Uterus (tissue), 4 donors: ENCODE results near the gene MRPS34. TPM values are rescaled to one million over a fixed set of nuclear protein-coding genes. Genes with fewer than 3 reads are reported as not detected.

Source experiments
- DNase-seq, 2 donors: peaks; one replicate each; pipeline ENCODE4 v3.0.0-alpha.2; 2019 to 2020
- H3K27ac ChIP-seq, 2 donors: fragments of 200-600 bp; sonication (generic); 1 replicate in 1 of 2; 2 replicates in 1 of 2; pipeline ENCODE4 v1.5.1; 2016 to 2018
- H3K27me3 ChIP-seq, 2 donors: fragments of 200-600 bp; sonication (generic); one replicate each; pipeline ENCODE4 v1.5.1; 2018 to 2019; ENCODE audit warnings: control low read depth in 1 of 2
- H3K36me3 ChIP-seq, 2 donors: fragments of 200-600 bp; sonication (generic); one replicate each; pipeline ENCODE4 v1.5.1; 2019; ENCODE audit warnings: control low read depth in 1 of 2
- H3K4me1 ChIP-seq, 2 donors: fragments of 200-600 bp; sonication (generic); one replicate each; pipeline ENCODE4 v1.5.1; 2018 to 2019; ENCODE audit warnings: control low read depth in 1 of 2
- H3K4me3 ChIP-seq, 2 donors: fragments of 200-600 bp; sonication (generic); 1 replicate in 1 of 2; 2 replicates in 1 of 2; pipeline ENCODE4 v1.5.1; 2018 to 2019; ENCODE audit warnings: mild to moderate bottlenecking in 1 of 2
- H3K9me3 ChIP-seq, 2 donors: fragments of 200-600 bp; sonication (generic); one replicate each; pipeline ENCODE4 v1.5.1; 2019; ENCODE audit warnings: control low read depth in 1 of 2
- POLR2A ChIP-seq, 2 donors: fragments of 450-650 bp; IDR thresholded peaks; one replicate each; pipeline ENCODE4 v1.6.1; 2016; ENCODE audit warnings: antibody characterized with exemption in 2 of 2, mild to moderate bottlenecking in 1 of 2, moderate library complexity in 1 of 2
- intact Hi-C: fragments of 100-400 bp; cut with DNase I; formaldehyde crosslinking; loops from one replicate; pipeline ENCODE4 v1.15.1; 2023; ENCODE audit warnings: low total_unique reads
- total RNA-seq, 4 donors: library from RNA; depleted of rRNA in 3 of 4; stranded (reverse); fragments of >200 nt in 3 of 4; gene quantifications; one replicate each; pipeline versions ENCODE4 v1.1.0 to v1.2.4, GENCODE V29; 2014 to 2023
- TF ChIP-seq, protein P1 (sequence below), 4 experiments: fragments of 200-600 bp in 2 of 4; fragments of 450-650 bp in 2 of 4; sonication (generic) in 2 of 4; IDR thresholded peaks; one replicate each; pipeline ENCODE4 v1.5.1; 2016 to 2019; ENCODE audit warnings: antibody characterized with exemption in 4 of 4, mild to moderate bottlenecking in 2 of 4, moderate library complexity in 1 of 4
- donor health status: DM: yes; HTN: yes; CAD: no.

Gene MRPS34
- total RNA-seq, 4 donors from 2014 or later = 37.3 to 158 (median 52.5) TPM

DNA sequence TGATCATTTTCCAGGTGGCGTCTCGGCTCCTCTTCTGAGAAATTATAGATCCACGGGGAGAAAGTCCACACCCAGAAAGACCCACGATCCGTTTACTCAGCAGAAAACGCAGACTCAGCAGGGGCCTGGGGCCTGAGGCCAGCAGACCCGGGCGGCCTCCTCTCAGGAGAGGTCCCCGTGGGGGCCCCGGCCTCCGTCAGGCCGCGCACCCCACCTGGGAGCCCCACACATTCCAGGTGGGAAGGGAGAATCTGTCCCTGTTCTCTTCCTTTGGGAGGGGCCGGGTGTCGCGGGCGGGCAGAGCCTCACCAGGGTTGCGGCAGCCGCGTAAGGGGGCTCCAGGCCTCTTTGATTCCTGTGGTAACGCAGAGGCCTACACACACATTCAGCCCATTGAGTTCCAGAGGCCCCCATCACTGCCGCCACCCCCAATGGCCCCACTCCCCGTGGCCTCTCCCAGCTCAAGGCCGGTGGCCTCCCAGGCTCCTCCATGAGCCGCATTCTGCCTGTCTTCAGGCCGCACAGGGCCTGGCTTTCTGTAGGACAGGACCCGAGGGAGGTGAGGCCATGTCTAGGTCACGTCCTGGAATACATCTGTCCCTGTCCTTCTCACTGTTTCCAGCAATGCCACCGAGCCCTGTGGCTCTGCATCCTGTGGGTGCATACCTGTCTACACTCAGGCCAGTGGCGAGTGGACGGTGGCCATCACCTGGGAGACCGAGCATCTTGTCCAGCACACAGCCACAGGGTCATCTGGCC lies 22.2 kb upstream of the MRPS34 start:
- TF ChIP-seq, protein P1, sequence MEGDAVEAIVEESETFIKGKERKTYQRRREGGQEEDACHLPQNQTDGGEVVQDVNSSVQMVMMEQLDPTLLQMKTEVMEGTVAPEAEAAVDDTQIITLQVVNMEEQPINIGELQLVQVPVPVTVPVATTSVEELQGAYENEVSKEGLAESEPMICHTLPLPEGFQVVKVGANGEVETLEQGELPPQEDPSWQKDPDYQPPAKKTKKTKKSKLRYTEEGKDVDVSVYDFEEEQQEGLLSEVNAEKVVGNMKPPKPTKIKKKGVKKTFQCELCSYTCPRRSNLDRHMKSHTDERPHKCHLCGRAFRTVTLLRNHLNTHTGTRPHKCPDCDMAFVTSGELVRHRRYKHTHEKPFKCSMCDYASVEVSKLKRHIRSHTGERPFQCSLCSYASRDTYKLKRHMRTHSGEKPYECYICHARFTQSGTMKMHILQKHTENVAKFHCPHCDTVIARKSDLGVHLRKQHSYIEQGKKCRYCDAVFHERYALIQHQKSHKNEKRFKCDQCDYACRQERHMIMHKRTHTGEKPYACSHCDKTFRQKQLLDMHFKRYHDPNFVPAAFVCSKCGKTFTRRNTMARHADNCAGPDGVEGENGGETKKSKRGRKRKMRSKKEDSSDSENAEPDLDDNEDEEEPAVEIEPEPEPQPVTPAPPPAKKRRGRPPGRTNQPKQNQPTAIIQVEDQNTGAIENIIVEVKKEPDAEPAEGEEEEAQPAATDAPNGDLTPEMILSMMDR (IDR thresholded peaks at IDR 0.05) = no peak
- no peak for TF ChIP-seq POLR2A (IDR thresholded peaks at IDR 0.05)
- no peaks in the 10 kb centered on the region for H3K27me3 ChIP-seq
- no peak overlapping the region for H3K27ac ChIP-seq

DNA sequence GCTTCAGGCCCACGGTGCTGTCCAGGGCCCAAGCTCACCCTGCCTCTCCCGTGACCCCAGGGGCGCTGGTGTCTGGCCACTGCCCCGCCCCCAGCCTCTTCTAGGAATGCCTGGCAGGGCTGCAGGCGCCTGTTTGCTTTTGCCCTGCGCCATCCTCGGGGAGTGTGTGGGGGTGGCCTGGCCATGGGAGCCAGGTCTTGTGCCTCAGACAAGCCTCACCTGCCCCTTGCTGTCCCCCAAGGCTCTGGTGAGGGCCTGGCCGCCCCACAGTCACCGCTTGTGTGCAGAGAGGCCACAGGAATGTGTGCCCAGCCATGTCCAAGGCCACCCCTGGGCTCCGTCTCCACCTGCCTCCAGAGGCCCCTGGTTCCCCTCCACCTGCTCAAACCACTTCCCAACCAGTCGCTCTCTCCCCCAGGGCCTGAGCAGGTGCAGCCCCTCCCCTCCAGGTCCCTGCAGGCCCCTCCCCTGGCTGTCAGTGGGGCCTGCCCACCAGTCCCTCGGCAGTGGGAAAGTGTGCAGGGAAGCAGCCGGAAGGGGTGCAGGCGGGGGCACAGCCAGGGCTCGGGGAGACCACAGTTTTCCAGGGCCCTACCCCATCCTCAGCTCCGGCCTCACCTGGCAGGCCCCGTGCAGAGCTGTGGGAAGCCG lies 21.4 kb upstream of the MRPS34 start:
- no peak overlapping the region for H3K27ac ChIP-seq
- intact Hi-C loops = no loop called here
- no peak for DNase-seq

More for the DNA sequence above, 22.2 kb upstream of the MRPS34 start:
- Histone ChIP-seq H3K36me3 (no peaks in the 10 kb centered on the region), H3K4me3 (no peak overlapping the region), H3K4me1 (no peaks in the 10 kb centered on the region), H3K9me3 (no peaks in the 10 kb centered on the region)
- intact Hi-C loops = no loop called here
- no peak for DNase-seq

DNA sequence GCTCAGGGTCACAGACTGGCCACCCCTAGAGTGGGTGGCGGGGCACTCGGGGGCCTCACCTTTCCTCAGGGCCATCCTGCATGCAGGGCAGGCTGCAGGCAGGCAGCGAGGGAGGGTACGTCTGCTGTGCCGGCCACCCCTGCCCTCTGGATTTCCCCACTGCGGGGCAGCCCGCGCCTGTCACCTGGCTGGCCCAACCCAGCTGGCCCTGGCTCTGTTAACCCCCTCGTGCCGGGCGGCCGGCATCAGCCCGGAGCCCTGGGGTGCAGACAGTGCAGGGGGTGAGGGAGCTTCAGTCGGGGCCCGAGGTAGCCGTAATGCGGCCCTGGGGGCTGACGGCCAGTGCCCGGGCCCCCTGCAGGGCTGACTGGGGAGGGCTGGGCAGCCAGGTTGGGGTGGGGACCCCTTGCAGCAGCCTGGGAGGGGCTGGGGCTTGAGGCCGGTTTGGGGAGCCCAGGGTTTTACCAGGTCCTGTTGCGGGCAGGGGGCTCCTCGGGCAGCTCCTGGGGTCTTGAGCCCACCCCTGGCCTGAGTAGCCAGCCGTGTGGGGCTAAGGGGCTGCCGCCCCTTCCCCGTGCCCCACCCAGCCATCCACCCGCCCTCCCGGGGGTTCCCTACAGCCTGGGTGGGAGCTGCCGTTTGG lies 20.8 kb upstream of the MRPS34 start, which contains the start of gene IGFALS:
Gene IGFALS (minus strand): TSS at position 128 of the 643 bp plus-strand sequence. CDS start 53 bp downstream, at position 75.
- H3K4me3 ChIP-seq = no peak within 1 kb of the TSS
- H3K27me3 ChIP-seq = no peaks in the 10 kb centered on the region
- no peak within 1 kb of the TSS for H3K27ac ChIP-seq
- DNase-seq = no peak
- H3K36me3 ChIP-seq = no peaks in the 10 kb centered on the region
- H3K4me1 ChIP-seq = no peaks in the 10 kb centered on the region
- no peak for TF ChIP-seq POLR2A (IDR thresholded peaks at IDR 0.05)
- TF ChIP-seq, protein P1 (IDR thresholded peaks at IDR 0.05) = no peak
- no peaks in the 10 kb centered on the region for H3K9me3 ChIP-seq
- intact Hi-C loops = no loop called here

More for the DNA sequence above, 21.4 kb upstream of the MRPS34 start:
- no peaks in the 10 kb centered on the region for H3K4me1 ChIP-seq
- H3K27me3 ChIP-seq = no peaks in the 10 kb centered on the region
- H3K9me3 ChIP-seq = no peaks in the 10 kb centered on the region
- H3K4me3 ChIP-seq = no peak overlapping the region
- no peaks in the 10 kb centered on the region for H3K36me3 ChIP-seq
- TF ChIP-seq, protein P1 (IDR thresholded peaks at IDR 0.05) = no peak
- TF ChIP-seq POLR2A (IDR thresholded peaks at IDR 0.05) = no peak

DNA sequence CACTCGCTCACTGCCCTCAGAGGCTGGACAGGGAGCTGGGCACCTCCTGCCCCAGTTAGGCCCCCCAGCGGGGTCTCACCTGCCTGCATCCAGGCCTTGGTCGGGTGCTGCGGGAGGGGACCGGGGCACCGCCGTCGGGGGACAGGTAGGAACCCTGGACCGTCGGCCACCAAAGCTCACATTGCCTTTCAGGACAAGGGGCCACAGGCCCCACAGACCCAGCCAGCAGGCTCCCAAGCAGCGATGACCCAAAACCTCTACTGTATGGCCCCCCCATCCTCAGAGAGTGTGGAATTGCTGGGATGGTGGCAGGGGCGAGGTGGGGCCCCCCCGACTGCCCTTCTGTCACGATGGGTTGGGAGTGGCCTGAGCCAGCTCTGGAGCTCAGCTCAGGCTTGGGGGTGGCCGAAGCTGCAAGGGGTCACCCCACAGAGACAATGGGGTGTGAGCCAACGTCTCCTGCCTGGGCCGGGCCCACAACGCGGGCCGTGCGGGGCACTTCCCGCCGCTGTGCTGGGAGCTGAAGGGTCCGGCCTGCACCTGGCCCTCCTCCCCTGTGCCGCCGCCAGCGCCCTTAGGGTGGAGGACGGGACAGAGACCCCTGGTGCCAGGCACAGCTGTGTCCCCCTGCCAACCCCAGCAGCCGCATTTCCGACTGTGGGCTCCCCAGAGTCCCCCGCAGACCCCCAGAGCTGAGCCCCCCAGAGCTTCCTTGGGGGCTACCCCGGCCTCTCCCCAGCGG lies 20.1 kb upstream of the MRPS34 start:
- DNase-seq = no peak
- Histone ChIP-seq H3K4me1 (no peaks in the 10 kb centered on the region), H3K27me3 (no peaks in the 10 kb centered on the region), H3K4me3 (no peak overlapping the region), H3K36me3 (no peaks in the 10 kb centered on the region), H3K9me3 (no peaks in the 10 kb centered on the region), H3K27ac (no peak overlapping the region)
- no peak for TF ChIP-seq POLR2A (IDR thresholded peaks at IDR 0.05)
- TF ChIP-seq, protein P1 (IDR thresholded peaks at IDR 0.05) = no peak
- intact Hi-C loops = no loop called here
